GM12892 (cell line): ENCODE results near the gene ADGRA1.

ENCODE experiments used
- POLR2A ChIP-seq: IDR thresholded peaks from 2 replicates; pipeline ENCODE4 v1.6.1; 2011; ENCODE audit warnings: low read depth, low read length, control low read depth
- POLR2AphosphoS5 ChIP-seq: IDR thresholded peaks from 2 replicates; pipeline ENCODE4 v1.6.1; 2011; ENCODE audit warnings: low read depth, low read length, control low read depth

DNA sequence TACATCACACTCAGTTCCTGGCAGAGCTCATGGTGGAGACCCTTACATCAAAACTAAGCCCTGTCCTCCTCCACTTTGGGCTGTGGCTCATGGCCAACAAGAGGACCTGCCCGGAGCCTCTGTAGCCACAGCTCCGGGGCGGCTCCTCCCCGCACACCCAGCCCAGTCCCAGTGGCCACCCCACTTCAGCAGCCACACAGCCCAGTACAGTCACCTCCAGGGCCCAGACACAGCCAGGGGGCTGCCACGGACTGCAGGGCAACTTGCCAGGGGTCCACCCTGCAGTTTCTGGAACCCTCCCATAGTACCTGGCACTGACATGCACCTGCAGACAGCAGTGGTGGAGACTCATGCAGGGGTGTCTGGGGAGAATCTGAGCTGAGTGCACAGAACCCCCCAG is 11.8 kb downstream of the ADGRA1 start:
- TF ChIP-seq POLR2AphosphoS5: no peak
- no peak for TF ChIP-seq POLR2A
